ENCODE results near the gene TLK2.
"Not testable (repeated sequence)": the region's sequence is repeated elsewhere in the genome, so short reads cannot be mapped to it uniquely, and the experiment has no call there.

Gene TLK2

GRCh38 chr17:62546066-62546465 lies 67.4 kb downstream of the TLK2 start:
- H3K27ac ChIP-seq, result not testable (repeated sequence)

GRCh38 chr17:62552851-62553659 lies 74.4 kb downstream of the TLK2 start:
- peak; percentile 78 for TF ChIP-seq CTCF (conservative IDR thresholded peaks at IDR 0.05)
- not testable (repeated sequence) for H3K27ac ChIP-seq

- H3K27ac ChIP-seq, result not testable (repeated sequence)
Observed at GRCh38 chr17:62557532-62557931, 78.9 kb downstream of the TLK2 start.

GRCh38 chr17:62558941-62559340 lies 80.3 kb downstream of the TLK2 start:
- not testable (repeated sequence) for H3K27ac ChIP-seq

- not testable (repeated sequence) for H3K27ac ChIP-seq
Observed at GRCh38 chr17:62560971-62561370, 82.3 kb downstream of the TLK2 start.

- TF ChIP-seq CTCF (conservative IDR thresholded peaks at IDR 0.05), result no peak
- H3K27ac ChIP-seq, result no peak overlapping the region
Observed at GRCh38 chr17:62562656-62563055, 84.0 kb downstream of the TLK2 start.

- no peak for TF ChIP-seq CTCF (conservative IDR thresholded peaks at IDR 0.05)
- no peak overlapping the region for H3K27ac ChIP-seq
Observed at GRCh38 chr17:62565817-62566216, 87.2 kb downstream of the TLK2 start.

- no peak for TF ChIP-seq CTCF (conservative IDR thresholded peaks at IDR 0.05)
- H3K27ac ChIP-seq, result no peak overlapping the region
Observed at GRCh38 chr17:62566996-62567578, 88.5 kb downstream of the TLK2 start.

GRCh38 chr17:62572488-62572887 lies 93.9 kb downstream of the TLK2 start:
- TF ChIP-seq CTCF (conservative IDR thresholded peaks at IDR 0.05), result no peak
- H3K27ac ChIP-seq, result no peak overlapping the region

Data from VCaP (cell line).